A673 (cell line): ENCODE measurements around the gene LUC7L. TPM values are rescaled to one million over a fixed set of nuclear protein-coding genes. Genes with fewer than 3 reads are reported as not detected.

ENCODE experiments used
- BruUV-seq: library from RNA; stranded (reverse); fragments of 400-500 nt; replicated peaks from 2 replicates; lab custom pipeline; 2021; lab: Mats Ljungman, UMichigan
- CTCF ChIA-PET: fragments of 300-600 bp; sonication (Branson Sonifier 250); formaldehyde crosslinking; loops from one replicate; lab custom pipeline; 2022; ENCODE audit warnings: antibody characterized with exemption; lab: Charles Lee
- POLR2A ChIA-PET: fragments of 300-600 bp; sonication (Branson Sonifier 250); formaldehyde crosslinking; loops from one replicate; lab custom pipeline; 2022; ENCODE audit warnings: antibody characterized with exemption; ENCODE audit not compliant: low non-redundant PET; lab: Charles Lee
- DNase-seq: peaks from one replicate; pipeline ENCODE4 v3.0.0-alpha.2; 2015; ENCODE audit warnings: low spot score
- H3K27ac ChIP-seq: fragments of 200-600 bp; sonication (generic); 2 replicates; pipeline ENCODE4 v1.5.1; 2016; ENCODE audit warnings: mixed run types, low read depth, mild to moderate bottlenecking, mixed read lengths, antibody characterized with exemption, low read length; ENCODE audit not compliant: poor library complexity, severe bottlenecking
- H3K27me3 ChIP-seq: fragments of 200-600 bp; sonication (generic); replicated peaks from 2 replicates; pipeline ENCODE4 v1.6.1; 2017; ENCODE audit warnings: mixed run types, low read depth, mild to moderate bottlenecking, mixed read lengths, antibody characterized with exemption, low read length; ENCODE audit not compliant: insufficient read depth, poor library complexity
- H3K36me3 ChIP-seq: fragments of 200-600 bp; sonication (generic); 2 replicates; pipeline ENCODE4 v1.6.1; 2016; ENCODE audit warnings: mixed run types, mild to moderate bottlenecking, mixed read lengths, antibody characterized with exemption, low read length; ENCODE audit not compliant: insufficient read depth, poor library complexity, severe bottlenecking
- H3K4me1 ChIP-seq: fragments of 200-600 bp; sonication (generic); 2 replicates; pipeline ENCODE4 v1.6.1; 2017; ENCODE audit warnings: mixed run types, mild to moderate bottlenecking, mixed read lengths, antibody characterized with exemption, low read length; ENCODE audit not compliant: insufficient read depth, poor library complexity, severe bottlenecking
- H3K4me3 ChIP-seq: fragments of 200-600 bp; sonication (generic); 2 replicates; pipeline ENCODE4 v1.5.1; 2016; ENCODE audit warnings: low read depth, mixed run types, mild to moderate bottlenecking, mixed read lengths, low read length; ENCODE audit not compliant: poor library complexity, severe bottlenecking
- H3K9me3 ChIP-seq: fragments of 200-600 bp; sonication (generic); 2 replicates; pipeline ENCODE4 v1.6.1; 2016; ENCODE audit warnings: mixed run types, low read depth, mild to moderate bottlenecking, mixed read lengths, antibody characterized with exemption, low read length; ENCODE audit not compliant: poor library complexity, severe bottlenecking
- CTCF ChIP-seq: fragments of 300-800, 200-600 bp; sonication (generic); conservative IDR thresholded peaks from 2 replicates; pipeline ENCODE4 v1.5.1; 2017; ENCODE audit warnings: low read depth, mild to moderate bottlenecking, antibody characterized with exemption, low read length, moderate library complexity, mixed read lengths
- EZH2 ChIP-seq: fragments of 200-600 bp; sonication (generic); IDR thresholded peaks from 2 replicates; pipeline ENCODE4 v1.6.1; 2017; ENCODE audit warnings: borderline replicate concordance, low read depth, mild to moderate bottlenecking, mixed read lengths, antibody characterized with exemption, low read length; ENCODE audit not compliant: poor library complexity, severe bottlenecking
- intact Hi-C: fragments of 100-400 bp; cut with micrococcal nuclease; formaldehyde crosslinking; loops from one replicate; pipeline ENCODE4 v1.10.0; 2022; ENCODE audit not compliant: unreplicated experiment
- total RNA-seq: library from RNA; stranded (reverse); gene quantifications from 2 replicates; pipeline ENCODE4 v1.2.3, GENCODE V29; 2021

Gene LUC7L
- total RNA-seq, 1 experiment from 2014 or later = 152 TPM

- no TSS peak for BruUV-seq
- intact Hi-C loops = no loop called here
- H3K36me3 ChIP-seq = peaks cover 14% of the 10 kb centered on the region
- no peak overlapping the region for H3K4me3 ChIP-seq
- no peaks in the 10 kb centered on the region for H3K4me1 ChIP-seq
- no peak overlapping the region for H3K27ac ChIP-seq
- POLR2A ChIA-PET = no interaction called here
- no peak for DNase-seq
- H3K27me3 ChIP-seq = no peaks in the 10 kb centered on the region
- TF ChIP-seq EZH2 (no peak), CTCF (no peak)
- CTCF ChIA-PET = no interaction called here
- H3K9me3 ChIP-seq = no peaks in the 10 kb centered on the region
Measured at GRCh38 chr16:262121-262745, 33.0 kb upstream of the LUC7L start.

GRCh38 chr16:261031-261691 lies 31.9 kb upstream of the LUC7L start:
- H3K9me3 ChIP-seq = no peaks in the 10 kb centered on the region
- no peak overlapping the region for H3K4me3 ChIP-seq
- no peak for DNase-seq
- no peaks in the 10 kb centered on the region for H3K4me1 ChIP-seq
- intact Hi-C loops = no loop called here
- no peak for TF ChIP-seq EZH2
- no peak for TF ChIP-seq CTCF
- POLR2A ChIA-PET = no interaction called here
- CTCF ChIA-PET = no interaction called here
- no peak overlapping the region for H3K27ac ChIP-seq
- peaks cover 14% of the 10 kb centered on the region for H3K36me3 ChIP-seq
- BruUV-seq = no TSS peak
- H3K27me3 ChIP-seq = no peaks in the 10 kb centered on the region

- ChIA-PET POLR2A (no interaction called here), CTCF (no interaction called here)
- H3K27ac ChIP-seq = no peak overlapping the region
- TF ChIP-seq CTCF (no peak), EZH2 (no peak)
- no peak overlapping the region for H3K4me3 ChIP-seq
- H3K9me3 ChIP-seq = no peaks in the 10 kb centered on the region
- no peaks in the 10 kb centered on the region for H3K27me3 ChIP-seq
- peaks cover 14% of the 10 kb centered on the region for H3K36me3 ChIP-seq
- no peaks in the 10 kb centered on the region for H3K4me1 ChIP-seq
- intact Hi-C loops = no loop called here
- no TSS peak for BruUV-seq
- DNase-seq = no peak
Measured at GRCh38 chr16:260326-260725, 31.1 kb upstream of the LUC7L start.
